Suprapubic skin (tissue), 4 donors: Measurements from ENCODE around the gene DENND2A. TPM values are rescaled to one million over a fixed set of nuclear protein-coding genes. Genes with fewer than 3 reads are reported as not detected.

ENCODE experiments used
- DNase-seq, 2 donors: peaks; one replicate each; pipeline ENCODE4 v3.0.0-alpha.2; 2019; ENCODE audit warnings: low spot score in 2 of 2
- H3K27ac ChIP-seq: fragments of 200-600 bp; sonication (generic); one replicate; pipeline ENCODE4 v1.5.1; 2019
- H3K27me3 ChIP-seq: fragments of 200-600 bp; sonication (generic); one replicate; pipeline ENCODE4 v1.5.1; 2019
- H3K36me3 ChIP-seq: fragments of 200-600 bp; sonication (generic); one replicate; pipeline ENCODE4 v1.5.1; 2019
- H3K4me1 ChIP-seq: fragments of 200-600 bp; sonication (generic); one replicate; pipeline ENCODE4 v1.5.1; 2019
- H3K4me3 ChIP-seq: fragments of 200-600 bp; sonication (generic); one replicate; pipeline ENCODE4 v1.5.1; 2019; ENCODE audit warnings: mild to moderate bottlenecking
- H3K9me3 ChIP-seq: fragments of 200-600 bp; sonication (generic); one replicate; pipeline ENCODE4 v1.5.1; 2019
- EP300 ChIP-seq: sonication (generic); formaldehyde crosslinking; IDR thresholded peaks from one replicate; pipeline ENCODE4 v1.6.1; 2017; ENCODE audit warnings: antibody characterized with exemption
- POLR2A ChIP-seq, 2 donors: fragments of 450-650 bp; IDR thresholded peaks; one replicate each; pipeline ENCODE4 v1.6.1; 2017; ENCODE audit warnings: antibody characterized with exemption in 2 of 2, mild to moderate bottlenecking in 2 of 2, moderate library complexity in 2 of 2
- POLR2AphosphoS5 ChIP-seq, 3 donors: sonication (generic); formaldehyde crosslinking; IDR thresholded peaks; one replicate each; pipeline ENCODE4 v1.6.1; 2017; ENCODE audit warnings: antibody characterized with exemption in 3 of 3
- WGBS: methylation state at CpG from one replicate; pipeline ENCODE4 v1.1.5; 2018; 5-methylcytosine and 5-hydroxymethylcytosine counted together
- total RNA-seq, 4 donors: library from RNA; depleted of rRNA; stranded (reverse); fragments of >200 nt; gene quantifications; one replicate each; pipeline ENCODE4 v1.1.0, GENCODE V29; 2016
- TF ChIP-seq, protein P1 (sequence below), 2 donors: fragments of 200-600 bp in 1 of 2; fragments of 450-650 bp in 1 of 2; sonication (generic) in 1 of 2; IDR thresholded peaks; one replicate each; pipeline ENCODE4 v1.5.1; 2016 to 2019; ENCODE audit warnings: antibody characterized with exemption in 2 of 2, mild to moderate bottlenecking in 1 of 2, moderate library complexity in 1 of 2

Gene DENND2A
- total RNA-seq, 4 donors from 2014 or later, result 0.99 to 5.1 (median 2.2) TPM

DNA sequence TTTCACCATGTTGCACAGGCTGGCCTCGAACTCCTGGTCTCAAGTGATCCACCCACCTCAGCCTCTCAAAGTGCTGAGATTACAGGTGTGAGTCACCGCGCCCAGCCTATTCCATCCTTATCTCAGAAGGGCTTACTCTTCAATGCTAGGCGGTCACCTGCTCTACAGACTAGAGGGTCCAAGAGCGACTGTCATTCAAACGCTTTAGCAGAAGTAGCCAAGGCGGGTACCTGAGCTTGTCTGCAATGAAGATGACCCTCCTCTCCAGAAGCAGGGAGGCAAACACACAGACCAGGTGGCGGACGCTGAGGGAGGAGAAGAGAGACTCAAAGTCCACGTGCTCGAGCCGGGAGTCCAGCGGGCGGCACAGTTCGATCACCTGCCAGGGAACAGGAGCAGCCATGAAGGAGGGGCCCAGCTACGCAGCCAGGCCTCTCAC, 96.2 kb downstream of the DENND2A start:
- no peak for TF ChIP-seq POLR2AphosphoS5 (IDR thresholded peaks at IDR 0.05)
- TF ChIP-seq, protein P1, sequence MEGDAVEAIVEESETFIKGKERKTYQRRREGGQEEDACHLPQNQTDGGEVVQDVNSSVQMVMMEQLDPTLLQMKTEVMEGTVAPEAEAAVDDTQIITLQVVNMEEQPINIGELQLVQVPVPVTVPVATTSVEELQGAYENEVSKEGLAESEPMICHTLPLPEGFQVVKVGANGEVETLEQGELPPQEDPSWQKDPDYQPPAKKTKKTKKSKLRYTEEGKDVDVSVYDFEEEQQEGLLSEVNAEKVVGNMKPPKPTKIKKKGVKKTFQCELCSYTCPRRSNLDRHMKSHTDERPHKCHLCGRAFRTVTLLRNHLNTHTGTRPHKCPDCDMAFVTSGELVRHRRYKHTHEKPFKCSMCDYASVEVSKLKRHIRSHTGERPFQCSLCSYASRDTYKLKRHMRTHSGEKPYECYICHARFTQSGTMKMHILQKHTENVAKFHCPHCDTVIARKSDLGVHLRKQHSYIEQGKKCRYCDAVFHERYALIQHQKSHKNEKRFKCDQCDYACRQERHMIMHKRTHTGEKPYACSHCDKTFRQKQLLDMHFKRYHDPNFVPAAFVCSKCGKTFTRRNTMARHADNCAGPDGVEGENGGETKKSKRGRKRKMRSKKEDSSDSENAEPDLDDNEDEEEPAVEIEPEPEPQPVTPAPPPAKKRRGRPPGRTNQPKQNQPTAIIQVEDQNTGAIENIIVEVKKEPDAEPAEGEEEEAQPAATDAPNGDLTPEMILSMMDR (IDR thresholded peaks at IDR 0.05), result no peak
- TF ChIP-seq EP300, result no peak
- no peak for TF ChIP-seq POLR2A (IDR thresholded peaks at IDR 0.05)

DNA sequence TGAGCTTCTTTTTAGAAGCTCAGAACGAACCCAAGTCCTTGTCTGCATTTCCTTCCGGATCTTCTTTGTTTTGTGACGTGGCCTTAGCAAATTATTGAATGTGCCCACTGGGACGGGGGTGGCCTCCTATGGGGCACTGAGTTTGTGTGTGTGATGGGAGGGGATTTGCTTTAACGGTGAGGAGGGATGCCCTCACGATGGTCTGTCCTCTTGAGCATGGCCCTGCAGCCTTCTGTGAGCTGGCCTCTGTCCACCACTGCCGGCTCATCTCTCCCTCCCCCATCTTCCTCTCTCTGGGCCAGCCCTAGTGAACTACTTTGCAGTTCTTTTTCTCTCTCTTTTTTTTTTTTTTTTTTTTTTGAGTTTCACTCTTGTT, 98.4 kb downstream of the DENND2A start:
- no peaks in the 10 kb centered on the region for H3K9me3 ChIP-seq
- peaks cover 17% of the 10 kb centered on the region for H3K4me1 ChIP-seq
- peak overlapping the region; percentile 42 for H3K27ac ChIP-seq
- H3K4me3 ChIP-seq, result no peak overlapping the region
- H3K36me3 ChIP-seq, result peaks cover 7% of the 10 kb centered on the region
- TF ChIP-seq POLR2A (IDR thresholded peaks at IDR 0.05) (no peak), POLR2AphosphoS5 (IDR thresholded peaks at IDR 0.05) (no peak), EP300 (no peak)
- TF ChIP-seq, protein P1 (IDR thresholded peaks at IDR 0.05), result no peak
- no peaks in the 10 kb centered on the region for H3K27me3 ChIP-seq
- WGBS, result 43% methylated on average over 7 of the region's 7 CpGs
- DNase-seq, result no peak

More for the DNA sequence above, 96.2 kb downstream of the DENND2A start:
- DNase-seq, result no peak
- Histone ChIP-seq H3K27ac (no peak overlapping the region), H3K4me1 (peaks cover 12% of the 10 kb centered on the region), H3K9me3 (no peaks in the 10 kb centered on the region), H3K4me3 (no peak overlapping the region), H3K27me3 (no peaks in the 10 kb centered on the region), H3K36me3 (peaks cover 7% of the 10 kb centered on the region)
- WGBS, result 97% methylated on average over 16 of the region's 16 CpGs

DNA sequence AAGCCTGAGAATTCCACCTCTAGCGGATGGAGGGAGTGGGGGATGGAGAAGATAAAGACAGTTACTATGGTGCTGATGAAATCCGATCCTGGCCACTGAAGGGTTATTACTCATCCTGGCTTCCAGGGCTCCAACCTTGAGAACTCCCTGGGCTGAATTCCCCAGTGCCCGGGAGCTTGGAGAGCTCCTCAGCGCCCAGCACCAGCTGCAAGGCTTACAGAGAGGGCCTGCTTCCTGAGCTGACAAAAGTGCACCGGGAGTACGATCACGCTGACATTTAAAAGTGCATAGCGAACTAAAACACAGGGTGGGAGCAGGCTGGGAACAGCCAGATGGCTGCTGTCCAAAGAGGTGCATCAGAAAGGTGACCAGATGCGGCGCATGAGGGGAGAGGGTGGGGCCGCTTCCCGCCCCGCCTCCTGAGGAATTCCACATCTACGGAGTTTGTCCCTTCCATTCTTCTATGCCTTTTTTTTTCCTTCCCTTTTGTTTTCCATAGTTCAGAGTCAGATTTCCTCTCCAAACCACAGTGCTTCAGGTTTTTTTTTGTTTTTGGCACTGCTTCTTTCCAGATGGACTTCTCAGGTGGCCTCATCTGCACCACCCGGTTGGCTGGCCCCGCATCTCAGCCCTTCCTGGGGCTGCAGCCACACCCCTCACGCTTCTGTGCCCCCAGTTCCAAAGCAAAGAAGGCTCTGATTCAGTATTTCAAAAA, 98.9 kb downstream of the DENND2A start:
- Histone ChIP-seq H3K27me3 (no peaks in the 10 kb centered on the region), H3K4me1 (peaks cover 17% of the 10 kb centered on the region), H3K4me3 (no peak overlapping the region), H3K36me3 (peaks cover 7% of the 10 kb centered on the region), H3K9me3 (no peaks in the 10 kb centered on the region), H3K27ac (peak overlapping the region; percentile 42)
- DNase-seq, result no peak
- WGBS, result 31% methylated on average over 17 of the region's 17 CpGs
- TF ChIP-seq POLR2AphosphoS5 (IDR thresholded peaks at IDR 0.05), result no peak
- TF ChIP-seq, protein P1 (IDR thresholded peaks at IDR 0.05), result no peak
- TF ChIP-seq POLR2A (IDR thresholded peaks at IDR 0.05), result no peak
- peak; percentile 59 for TF ChIP-seq EP300

DNA sequence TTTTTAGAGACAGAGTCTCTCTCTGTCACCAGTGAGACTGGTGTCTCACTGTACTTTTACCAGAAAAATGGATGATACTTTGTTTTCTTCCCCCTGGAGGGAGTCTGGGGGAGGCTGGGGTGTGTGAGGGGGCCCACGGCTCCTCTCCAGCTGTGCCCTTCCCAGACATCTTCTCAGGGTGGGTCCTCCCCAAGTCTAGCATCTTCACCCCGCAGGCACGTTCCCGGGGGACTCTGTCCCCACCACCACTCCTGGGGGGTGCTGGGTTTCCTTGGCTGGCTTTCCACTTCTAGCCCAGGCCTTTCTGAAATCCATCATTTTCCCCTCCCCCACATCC, 99.5 kb downstream of the DENND2A start:
- TF ChIP-seq POLR2A (IDR thresholded peaks at IDR 0.05) (no peak), EP300 (no peak), POLR2AphosphoS5 (IDR thresholded peaks at IDR 0.05) (no peak)
- TF ChIP-seq, protein P1 (IDR thresholded peaks at IDR 0.05), result no peak
- Histone ChIP-seq H3K9me3 (no peaks in the 10 kb centered on the region), H3K4me3 (no peak overlapping the region), H3K36me3 (peaks cover 7% of the 10 kb centered on the region), H3K27me3 (no peaks in the 10 kb centered on the region), H3K27ac (peak overlapping the region; percentile 42), H3K4me1 (peaks cover 17% of the 10 kb centered on the region)
- 67% methylated on average over 4 of the region's 4 CpGs for WGBS
- no peak for DNase-seq

DNA sequence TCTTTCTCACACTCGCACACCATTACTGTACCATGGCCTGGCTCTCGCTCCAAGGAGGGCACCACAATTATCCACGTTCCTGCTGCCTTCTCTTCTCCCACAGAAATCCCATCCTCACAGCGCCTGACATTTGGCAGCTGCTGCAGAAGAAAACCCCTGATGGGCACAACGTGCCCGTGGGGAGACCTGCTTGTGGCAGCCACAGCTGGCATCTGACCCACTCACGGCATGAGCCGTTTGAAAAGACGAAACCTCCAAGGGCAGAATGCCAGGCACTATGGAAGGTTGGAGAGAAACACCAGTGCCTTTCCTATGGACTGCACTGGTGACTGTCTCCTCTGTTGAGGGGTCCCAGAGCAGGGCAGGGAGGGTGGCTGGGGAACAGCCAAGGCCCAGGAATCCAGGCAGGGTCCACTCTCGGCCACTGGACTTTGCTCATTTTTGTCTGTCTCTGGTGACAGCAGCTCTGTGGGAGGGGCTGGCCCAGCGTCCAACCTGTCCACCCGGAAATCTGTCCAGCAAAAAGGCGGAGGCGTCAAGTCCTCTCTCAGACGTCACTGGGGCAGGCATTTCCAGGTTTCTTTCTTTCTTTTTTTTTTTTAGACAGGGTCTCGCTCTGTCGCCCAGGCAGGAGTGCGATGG, 100.4 kb downstream of the DENND2A start:
- H3K36me3 ChIP-seq, result peaks cover 7% of the 10 kb centered on the region
- 70% methylated on average over 18 of the region's 18 CpGs for WGBS
- DNase-seq, result no peak
- peaks cover 17% of the 10 kb centered on the region for H3K4me1 ChIP-seq
- no peaks in the 10 kb centered on the region for H3K9me3 ChIP-seq
- H3K4me3 ChIP-seq, result no peak overlapping the region
- H3K27me3 ChIP-seq, result no peaks in the 10 kb centered on the region
- TF ChIP-seq, protein P1 (IDR thresholded peaks at IDR 0.05), result no peak
- TF ChIP-seq EP300, result no peak
- TF ChIP-seq POLR2A (IDR thresholded peaks at IDR 0.05), result no peak
- no peak for TF ChIP-seq POLR2AphosphoS5 (IDR thresholded peaks at IDR 0.05)
- H3K27ac ChIP-seq, result no peak overlapping the region
